RWPE2 (cell line): ENCODE data around the gene HOXA11.
A peak's percentile ranks its signal among the peaks of the same experiment; 100 is the strongest.

Source experiments
- ATAC-seq: fragments of 200-7000 bp; cut with Tn5 transposase; 3 replicates; pipeline ENCODE4 v1.9.1; 2021; ENCODE audit warnings: low read depth
- DNase-seq: peaks from one replicate; pipeline ENCODE4 v3.0.0-alpha.2; 2020; ENCODE audit warnings: low spot score
- H3K27ac ChIP-seq: fragments of 450-650 bp; 2 replicates; pipeline ENCODE4 v1.5.1; 2017; ENCODE audit warnings: mild to moderate bottlenecking; ENCODE audit not compliant: poor library complexity, severe bottlenecking
- H3K27me3 ChIP-seq: fragments of 250-450 bp; sonication (Bioruptor Pico); 2 replicates; pipeline ENCODE4 v1.5.1; 2021; ENCODE audit warnings: mild to moderate bottlenecking, moderate library complexity; ENCODE audit not compliant: insufficient read depth, poor library complexity, severe bottlenecking
- H3K36me3 ChIP-seq: fragments of 250-450 bp; sonication (Bioruptor Pico); 2 replicates; pipeline ENCODE4 v1.5.1; 2020; ENCODE audit warnings: low read depth, mild to moderate bottlenecking, moderate library complexity
- H3K4me1 ChIP-seq: fragments of 250-450 bp; sonication (Bioruptor Pico); 2 replicates; pipeline ENCODE4 v1.5.1; 2021; ENCODE audit warnings: mild to moderate bottlenecking, moderate library complexity; ENCODE audit not compliant: insufficient read depth, poor library complexity, severe bottlenecking
- H3K4me3 ChIP-seq: fragments of 250-450 bp; sonication (Bioruptor Pico); 2 replicates; pipeline ENCODE4 v1.5.1; 2021; ENCODE audit warnings: mild to moderate bottlenecking, moderate library complexity; ENCODE audit not compliant: severe bottlenecking
- H3K9me3 ChIP-seq: fragments of 250-450 bp; sonication (Bioruptor Pico); 2 replicates; pipeline ENCODE4 v1.5.1; 2021; ENCODE audit warnings: mild to moderate bottlenecking, moderate library complexity; ENCODE audit not compliant: severe bottlenecking
- CTCF ChIP-seq: fragments of 450-650 bp; IDR thresholded peaks from one replicate; pipeline ENCODE4 v1.5.1; 2017; ENCODE audit warnings: mild to moderate bottlenecking, moderate library complexity; ENCODE audit not compliant: poor library complexity, severe bottlenecking

The HOXA11 gene

GRCh38 chr7:27196287-27196767, 11.3 kb upstream of the HOXA11 start:
- Histone ChIP-seq H3K36me3 (peaks cover 36% of the 10 kb centered on the region), H3K27ac (peak overlapping the region; percentile 92), H3K9me3 (no peaks in the 10 kb centered on the region), H3K4me3 (peak overlapping the region; percentile 89), H3K4me1 (peaks cover 9% of the 10 kb centered on the region), H3K27me3 (no peaks in the 10 kb centered on the region)
- no peak for ATAC-seq
- DNase-seq = no peak
- peak; percentile 90 for TF ChIP-seq CTCF

GRCh38 chr7:27194686-27195379, 9.8 kb upstream of the HOXA11 start:
- Histone ChIP-seq H3K36me3 (peaks cover 36% of the 10 kb centered on the region), H3K4me3 (peak overlapping the region; percentile 89), H3K9me3 (no peaks in the 10 kb centered on the region), H3K4me1 (peaks cover 23% of the 10 kb centered on the region), H3K27ac (peak overlapping the region; percentile 92), H3K27me3 (no peaks in the 10 kb centered on the region)
- DNase-seq (no peak), ATAC-seq (no peak)
- no peak for TF ChIP-seq CTCF

GRCh38 chr7:27194002-27194352, 8.9 kb upstream of the HOXA11 start:
- Histone ChIP-seq H3K4me1 (peaks cover 26% of the 10 kb centered on the region), H3K4me3 (peak overlapping the region; percentile 89), H3K27ac (peak overlapping the region; percentile 92), H3K9me3 (no peaks in the 10 kb centered on the region), H3K36me3 (peaks cover 36% of the 10 kb centered on the region), H3K27me3 (no peaks in the 10 kb centered on the region)
- TF ChIP-seq CTCF = no peak
- DNase-seq (no peak), ATAC-seq (no peak)

GRCh38 chr7:27193335-27194001, 8.4 kb upstream of the HOXA11 start:
- Histone ChIP-seq H3K36me3 (peaks cover 36% of the 10 kb centered on the region), H3K4me1 (peaks cover 31% of the 10 kb centered on the region), H3K27me3 (no peaks in the 10 kb centered on the region), H3K9me3 (no peaks in the 10 kb centered on the region), H3K27ac (peak overlapping the region; percentile 92), H3K4me3 (peak overlapping the region; percentile 89)
- no peak for DNase-seq
- no peak for TF ChIP-seq CTCF
- no peak for ATAC-seq
